Bronchial epithelial cell (primary cell): ENCODE data around the gene ABI3BP. TPM values are rescaled to one million over a fixed set of nuclear protein-coding genes. Genes with fewer than 3 reads are reported as not detected.

Source experiments
- DNase-seq: peaks from one replicate; pipeline ENCODE4 v3.0.0-alpha.2; 2010; ENCODE audit warnings: low read depth
- FAIRE-seq: peaks from 2 replicates; lab custom pipeline; 2011; peaks lifted over from hg19 to GRCh38; lab: Jason Lieb, UNC
- H3K27me3 ChIP-seq: 2 replicates; pipeline ENCODE4 v1.5.1; 2011; ENCODE audit warnings: low read length; ENCODE audit not compliant: control insufficient read depth, insufficient read depth
- H3K36me3 ChIP-seq: 2 replicates; pipeline ENCODE4 v1.5.1; 2011; ENCODE audit warnings: low read length; ENCODE audit not compliant: control insufficient read depth, insufficient read depth
- H3K4me3 ChIP-seq: 2 replicates; pipeline ENCODE4 v1.5.1; 2011; ENCODE audit warnings: mild to moderate bottlenecking, low read depth, low read length, control low read depth
- CTCF ChIP-seq: IDR thresholded peaks from 2 replicates; pipeline ENCODE4 v1.5.1; 2011; ENCODE audit warnings: mild to moderate bottlenecking, moderate library complexity, low read length, control low read depth, inconsistent platforms; ENCODE audit not compliant: insufficient read depth, severe bottlenecking
- total RNA-seq: library from RNA; depleted of rRNA; stranded (reverse); fragments of >200 nt; gene quantifications from 2 replicates; pipeline ENCODE4 v1.2.1, GENCODE V29; 2014

The ABI3BP gene
- total RNA-seq, 1 donor from 2014 or later = 0.53 TPM

DNA sequence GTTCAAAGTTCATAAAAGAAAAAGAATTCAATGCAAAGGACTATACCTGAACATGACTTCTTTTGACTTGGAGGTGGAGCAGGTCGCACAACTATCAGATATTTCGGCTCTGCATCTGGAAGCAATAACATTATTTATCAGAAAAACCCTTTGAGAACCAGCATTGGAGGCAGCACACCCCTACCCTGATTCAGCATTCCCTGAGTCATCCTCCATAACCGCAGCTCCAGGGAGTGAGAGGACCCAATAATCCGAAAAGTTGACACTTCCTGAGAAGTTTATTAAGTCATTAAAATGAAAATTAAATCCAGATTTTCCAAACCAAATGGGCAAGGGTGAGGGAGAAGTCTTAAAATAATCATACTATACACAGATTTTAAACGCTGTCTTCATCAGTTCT lies 90.6 kb downstream of the ABI3BP start:
- no peak for TF ChIP-seq CTCF
- Histone ChIP-seq H3K4me3 (no peak overlapping the region), H3K36me3 (no peaks in the 10 kb centered on the region), H3K27me3 (no peaks in the 10 kb centered on the region)
- DNase-seq (peak; percentile 13), FAIRE-seq (no peak)

GRCh38 chr3:100900671-100901335 lies 92.4 kb downstream of the ABI3BP start:
- DNase-seq (peak; percentile 74), FAIRE-seq (no peak)
- no peaks in the 10 kb centered on the region for H3K27me3 ChIP-seq
- no peak for TF ChIP-seq CTCF
- no peak overlapping the region for H3K4me3 ChIP-seq
- no peaks in the 10 kb centered on the region for H3K36me3 ChIP-seq

- H3K27me3 ChIP-seq = no peaks in the 10 kb centered on the region
- no peaks in the 10 kb centered on the region for H3K36me3 ChIP-seq
- DNase-seq (peak; percentile 7), FAIRE-seq (no peak)
- TF ChIP-seq CTCF = no peak
- no peak overlapping the region for H3K4me3 ChIP-seq
Measured at GRCh38 chr3:100899440-100900091, 93.7 kb downstream of the ABI3BP start.

GRCh38 chr3:100898681-100899080 lies 94.5 kb downstream of the ABI3BP start:
- H3K4me3 ChIP-seq = no peak overlapping the region
- no peak for TF ChIP-seq CTCF
- H3K27me3 ChIP-seq = no peaks in the 10 kb centered on the region
- no peak for FAIRE-seq
- DNase-seq = peak; percentile 36
- H3K36me3 ChIP-seq = no peaks in the 10 kb centered on the region

DNA sequence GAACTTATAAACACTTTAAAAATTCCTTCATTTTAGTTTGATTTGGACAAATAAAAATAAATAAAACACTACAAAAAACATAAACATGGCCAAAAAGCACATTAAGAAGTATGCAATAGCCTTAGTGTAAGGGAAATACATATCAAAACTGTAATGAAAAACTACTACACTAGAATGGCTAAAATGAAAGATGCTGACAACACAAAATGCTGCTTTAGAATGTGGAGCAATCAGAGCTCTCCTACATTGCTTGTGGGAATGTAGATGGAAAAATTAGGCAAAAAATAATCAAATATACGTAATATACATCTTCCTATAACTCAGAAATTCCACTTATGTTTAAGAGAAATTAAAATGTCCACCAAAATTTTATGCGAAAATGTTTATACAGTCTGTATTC lies 96.2 kb downstream of the ABI3BP start:
- Histone ChIP-seq H3K36me3 (no peaks in the 10 kb centered on the region), H3K4me3 (no peak overlapping the region), H3K27me3 (no peaks in the 10 kb centered on the region)
- TF ChIP-seq CTCF = no peak
- no peak for DNase-seq
- no peak for FAIRE-seq
